ENCODE measurements around the gene DICER1.

DNA sequence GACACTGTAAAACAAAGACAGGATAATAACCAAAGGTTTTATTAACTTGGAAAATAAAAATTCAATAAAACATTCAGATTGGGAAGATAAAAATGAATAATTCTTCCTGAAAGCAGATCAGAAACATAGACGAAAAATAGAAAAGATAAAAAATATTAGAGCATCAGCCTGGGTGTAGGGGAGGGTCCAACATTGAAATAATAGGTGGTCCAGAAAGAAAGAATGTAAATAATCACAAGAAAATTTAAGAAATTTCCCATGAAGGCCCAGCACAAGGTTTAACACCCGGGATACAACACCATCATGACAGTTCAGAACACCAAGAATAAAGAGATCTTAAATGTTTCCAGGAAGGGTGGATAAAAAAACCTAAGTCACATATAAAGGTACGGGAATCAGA, 31.1 kb upstream of the DICER1 start:
- TF ChIP-seq, protein P1, sequence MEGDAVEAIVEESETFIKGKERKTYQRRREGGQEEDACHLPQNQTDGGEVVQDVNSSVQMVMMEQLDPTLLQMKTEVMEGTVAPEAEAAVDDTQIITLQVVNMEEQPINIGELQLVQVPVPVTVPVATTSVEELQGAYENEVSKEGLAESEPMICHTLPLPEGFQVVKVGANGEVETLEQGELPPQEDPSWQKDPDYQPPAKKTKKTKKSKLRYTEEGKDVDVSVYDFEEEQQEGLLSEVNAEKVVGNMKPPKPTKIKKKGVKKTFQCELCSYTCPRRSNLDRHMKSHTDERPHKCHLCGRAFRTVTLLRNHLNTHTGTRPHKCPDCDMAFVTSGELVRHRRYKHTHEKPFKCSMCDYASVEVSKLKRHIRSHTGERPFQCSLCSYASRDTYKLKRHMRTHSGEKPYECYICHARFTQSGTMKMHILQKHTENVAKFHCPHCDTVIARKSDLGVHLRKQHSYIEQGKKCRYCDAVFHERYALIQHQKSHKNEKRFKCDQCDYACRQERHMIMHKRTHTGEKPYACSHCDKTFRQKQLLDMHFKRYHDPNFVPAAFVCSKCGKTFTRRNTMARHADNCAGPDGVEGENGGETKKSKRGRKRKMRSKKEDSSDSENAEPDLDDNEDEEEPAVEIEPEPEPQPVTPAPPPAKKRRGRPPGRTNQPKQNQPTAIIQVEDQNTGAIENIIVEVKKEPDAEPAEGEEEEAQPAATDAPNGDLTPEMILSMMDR (IDR thresholded peaks at IDR 0.05) = no peak
- TF ChIP-seq EP300 (IDR thresholded peaks at IDR 0.05) (no peak), POLR2A (IDR thresholded peaks at IDR 0.05) (no peak)
